H1 (cell line): Measurements from ENCODE around the gene NEURL1. TPM values are rescaled to one million over a fixed set of nuclear protein-coding genes. Genes with fewer than 3 reads are reported as not detected.

Experiments
- CTCF ChIA-PET: fragments of 300-600 bp; sonication (Branson Sonifier 250); formaldehyde crosslinking; loops from one replicate; lab custom pipeline; 2021; ENCODE audit not compliant: partially characterized antibody; lab: Charles Lee
- POLR2A ChIA-PET: fragments of 300-600 bp; sonication (Branson Sonifier 250); formaldehyde crosslinking; loops from one replicate; lab custom pipeline; 2021; ENCODE audit warnings: inconsistent platforms; ENCODE audit not compliant: partially characterized antibody; lab: Charles Lee
- DNase-seq, 2 experiments: peaks; one replicate each; pipeline versions ENCODE4 v3.0.0 to v3.0.0-alpha.2; 2010 to 2022; ENCODE audit warnings: low spot score in 2 of 2, low read depth in 1 of 2, mixed read lengths in 1 of 2
- FAIRE-seq: peaks from 2 replicates; lab custom pipeline; 2011; peaks lifted over from hg19 to GRCh38; lab: Jason Lieb, UNC
- H2AFZ ChIP-seq: 2 replicates; pipeline ENCODE4 v1.8.1; 2012; ENCODE audit warnings: low read length, inconsistent platforms
- H2AK5ac ChIP-seq: 2 replicates; pipeline ENCODE4 v1.6.1; 2013; ENCODE audit warnings: low read depth, low read length
- H2BK120ac ChIP-seq: replicated peaks from 2 replicates; pipeline ENCODE3; 2013; ENCODE audit warnings: low read depth, low read length, inconsistent platforms
- H2BK12ac ChIP-seq: 2 replicates; pipeline ENCODE4 v1.6.1; 2013; ENCODE audit warnings: low read depth, low read length
- H2BK15ac ChIP-seq: 2 replicates; pipeline ENCODE4 v1.6.1; 2013; ENCODE audit warnings: low read length
- H2BK20ac ChIP-seq: 2 replicates; pipeline ENCODE4 v1.6.1; 2013; ENCODE audit warnings: low read length
- H2BK5ac ChIP-seq: 2 replicates; pipeline ENCODE4 v1.6.1; 2013; ENCODE audit warnings: low read depth, low read length
- H3K14ac ChIP-seq: 2 replicates; pipeline ENCODE4 v1.6.1; 2013; ENCODE audit warnings: inconsistent platforms; ENCODE audit not compliant: insufficient read length
- H3K18ac ChIP-seq: 2 replicates; pipeline ENCODE4 v1.6.1; 2013; ENCODE audit warnings: low read length; ENCODE audit errors: extremely low read depth
- H3K23ac ChIP-seq: 2 replicates; pipeline ENCODE4 v1.6.1; 2013; ENCODE audit warnings: inconsistent platforms; ENCODE audit not compliant: insufficient read length
- H3K23me2 ChIP-seq: 2 replicates; pipeline ENCODE4 v1.6.1; 2013; ENCODE audit warnings: low read depth, low read length
- H3K27ac ChIP-seq: 2 replicates; pipeline ENCODE4 v1.6.1; 2011; ENCODE audit warnings: low read depth, low read length, inconsistent platforms
- H3K27me3 ChIP-seq, 4 experiments: replicated peaks in 1 of 4; 1 replicate in 1 of 4; 2 replicates in 3 of 4; pipeline versions ENCODE4 v1.6.1 to v1.8.1; 2011 to 2013; ENCODE audit warnings: low read length in 3 of 4, mild to moderate bottlenecking in 3 of 4, inconsistent platforms in 2 of 4, mixed read lengths in 2 of 4, moderate library complexity in 1 of 4; ENCODE audit not compliant: control insufficient read depth in 3 of 4, insufficient read depth in 3 of 4; ENCODE audit errors: extremely low read depth in 1 of 4
- H3K36me3 ChIP-seq, 4 experiments: 2 replicates each; pipeline versions ENCODE4 v1.6.1 to v1.8.1; 2011 to 2013; ENCODE audit warnings: mild to moderate bottlenecking in 4 of 4, low read length in 3 of 4, moderate library complexity in 2 of 4, control low read depth in 1 of 4, inconsistent platforms in 1 of 4; ENCODE audit not compliant: insufficient read depth in 4 of 4, control insufficient read depth in 2 of 4
- H3K4ac ChIP-seq: replicated peaks from 2 replicates; pipeline ENCODE3; 2013; ENCODE audit warnings: low read length, low read depth, mixed read lengths, inconsistent platforms; ENCODE audit not compliant: insufficient read length
- H3K4me1 ChIP-seq, 4 experiments: replicated peaks in 1 of 4; 1 replicate in 1 of 4; 2 replicates in 3 of 4; pipeline versions ENCODE4 v1.6.1 to v1.8.1; 2011 to 2013; ENCODE audit warnings: low read length in 3 of 4, inconsistent platforms in 2 of 4, mixed read lengths in 1 of 4; ENCODE audit not compliant: insufficient read depth in 4 of 4, control insufficient read depth in 3 of 4
- H3K4me2 ChIP-seq, 2 experiments: 2 replicates each; pipeline versions ENCODE4 v1.6.1 to v1.8.1; 2011 to 2013; ENCODE audit warnings: low read depth in 2 of 2, low read length in 2 of 2, control low read depth in 1 of 2, inconsistent platforms in 1 of 2, mild to moderate bottlenecking in 1 of 2; ENCODE audit not compliant: insufficient read depth in 1 of 2
- H3K4me3 ChIP-seq, 4 experiments: fragments of 200-600, 300-600 bp in 1 of 4; sonication (generic), shearing (Covaris generic), sonication (Bioruptor Twin) in 1 of 4; 2 replicates each; pipeline versions ENCODE4 v1.5.1 to v1.8.1; 2011 to 2016; ENCODE audit warnings: low read length in 4 of 4, low read depth in 3 of 4, control low read depth in 2 of 4, inconsistent platforms in 2 of 4, mild to moderate bottlenecking in 2 of 4, mixed read lengths in 1 of 4, moderate library complexity in 1 of 4; ENCODE audit not compliant: insufficient read depth in 2 of 4; ENCODE audit errors: extremely low read depth in 1 of 4
- H3K56ac ChIP-seq: replicated peaks from 2 replicates; pipeline ENCODE3; 2013; ENCODE audit warnings: low read depth, mild to moderate bottlenecking, mixed read lengths, low read length, inconsistent platforms; ENCODE audit not compliant: insufficient read length
- H3K79me1 ChIP-seq: 2 replicates; pipeline ENCODE4 v1.6.1; 2013; ENCODE audit warnings: low read depth, low read length, control low read depth
- H3K79me2 ChIP-seq, 2 experiments: 2 replicates each; pipeline versions ENCODE4 v1.6.1 to v1.8.1; 2012 to 2013; ENCODE audit warnings: low read length in 2 of 2, mild to moderate bottlenecking in 2 of 2, inconsistent platforms in 1 of 2; ENCODE audit not compliant: insufficient read depth in 2 of 2, control insufficient read depth in 1 of 2
- H3K9ac ChIP-seq, 4 experiments: replicated peaks in 1 of 4; 1 replicate in 1 of 4; 2 replicates in 3 of 4; pipeline versions ENCODE4 v1.6.1 to v1.8.1; 2011 to 2013; ENCODE audit warnings: low read depth in 3 of 4, low read length in 3 of 4, control low read depth in 2 of 4, mild to moderate bottlenecking in 2 of 4, moderate library complexity in 2 of 4, inconsistent platforms in 1 of 4; ENCODE audit errors: extremely low read depth in 1 of 4
- H3K9me3 ChIP-seq, 2 experiments: 2 replicates each; pipeline versions ENCODE4 v1.6.1 to v1.8.1; 2012 to 2013; ENCODE audit warnings: mild to moderate bottlenecking in 2 of 2, moderate library complexity in 2 of 2, control low read depth in 1 of 2, inconsistent platforms in 1 of 2, low read depth in 1 of 2, low read length in 1 of 2, mixed read lengths in 1 of 2; ENCODE audit not compliant: insufficient read depth in 2 of 2
- H4K20me1 ChIP-seq, 2 experiments: replicated peaks in 1 of 2; 2 replicates each; pipeline versions ENCODE3 to v1.8.1; 2011 to 2013; ENCODE audit warnings: inconsistent platforms in 2 of 2, low read length in 2 of 2, mild to moderate bottlenecking in 1 of 2; ENCODE audit not compliant: insufficient read depth in 2 of 2, control insufficient read depth in 1 of 2
- H4K5ac ChIP-seq: 2 replicates; pipeline ENCODE4 v1.6.1; 2013; ENCODE audit warnings: low read length, low read depth, mixed read lengths, inconsistent platforms; ENCODE audit not compliant: insufficient read length
- H4K8ac ChIP-seq: 2 replicates; pipeline ENCODE4 v1.8.0; 2013; ENCODE audit warnings: mild to moderate bottlenecking, moderate library complexity, low read length, inconsistent platforms; ENCODE audit not compliant: insufficient read depth; ENCODE audit errors: extremely low read depth
- H4K91ac ChIP-seq: replicated peaks from 2 replicates; pipeline ENCODE3; 2013; ENCODE audit warnings: low read length, mixed read lengths, inconsistent platforms; ENCODE audit not compliant: insufficient read length
- ASH2L ChIP-seq: fragments of 200-600, 300-600 bp; sonication (generic); IDR thresholded peaks from one replicate; pipeline ENCODE4 v1.7.1; 2017; ENCODE audit warnings: low read length
- BACH1 ChIP-seq: IDR thresholded peaks from 2 replicates; pipeline ENCODE4 v1.6.1; 2012; ENCODE audit warnings: low read length, improper control_type of control experiment
- BRCA1 ChIP-seq: IDR thresholded peaks from 2 replicates; pipeline ENCODE4 v1.6.1; 2012; ENCODE audit warnings: low read depth, low read length, improper control_type of control experiment
- GABPA ChIP-seq: IDR thresholded peaks from 2 replicates; pipeline ENCODE4 v1.6.1; 2011; ENCODE audit warnings: mild to moderate bottlenecking, low read length, moderate library complexity, borderline replicate concordance; ENCODE audit not compliant: insufficient read depth
- KDM4A ChIP-seq: IDR thresholded peaks from one replicate; pipeline ENCODE4 v1.7.1; 2012; ENCODE audit warnings: low read depth, mild to moderate bottlenecking, moderate library complexity, low read length, inconsistent platforms; ENCODE audit not compliant: severe bottlenecking
- RAD21 ChIP-seq, 2 experiments: IDR thresholded peaks in 1 of 2; conservative IDR thresholded peaks in 1 of 2; 2 replicates each; pipeline ENCODE4 v1.6.1; 2011; ENCODE audit warnings: low read depth in 2 of 2, low read length in 2 of 2, improper control_type of control experiment in 1 of 2, inconsistent platforms in 1 of 2, mild to moderate bottlenecking in 1 of 2, moderate library complexity in 1 of 2
- RFX5 ChIP-seq: IDR thresholded peaks from 2 replicates; pipeline ENCODE4 v1.6.1; 2011; ENCODE audit warnings: low read depth, low read length, improper control_type of control experiment, borderline replicate concordance
- SP2 ChIP-seq: IDR thresholded peaks from 2 replicates; pipeline ENCODE4 v1.6.1; 2012; ENCODE audit warnings: mild to moderate bottlenecking, low read length, inconsistent platforms
- TAF1 ChIP-seq: IDR thresholded peaks from 2 replicates; pipeline ENCODE4 v1.6.1; 2011; ENCODE audit warnings: mild to moderate bottlenecking, low read depth, low read length
- TEAD4 ChIP-seq: IDR thresholded peaks from 2 replicates; pipeline ENCODE4 v1.6.1; 2012; ENCODE audit warnings: low read depth, low read length, inconsistent platforms, mixed read lengths
- WGBS, 2 experiments: shearing (Covaris generic) in 1 of 2; methylation state at CpG; one replicate each; pipeline versions ENCODE4 v1.1.6 to v1.1.7; 2013 to 2015; ENCODE audit warnings: low lambda C conversion rate in 2 of 2, mixed read lengths in 2 of 2, inconsistent platforms in 1 of 2, low coverage in 1 of 2, missing lambda C conversion rate in 1 of 2; ENCODE audit not compliant: insufficient replicate concordance in 2 of 2, insufficient coverage in 1 of 2, insufficient read length in 1 of 2; ENCODE audit errors: extremely low coverage in 1 of 2, missing lambda C conversion rate in 1 of 2; 5-methylcytosine and 5-hydroxymethylcytosine counted together
- polyA plus RNA-seq, 7 experiments: library from polyadenylated mRNA; depleted of rRNA in 3 of 7; stranded (reverse) in 5 of 7; unstranded in 2 of 7; fragments of >200 nt in 5 of 7; fragments of 200-250 nt in 2 of 7; gene quantifications; 1 replicate in 5 of 7; 2 replicates in 1 of 7; 4 replicates in 1 of 7; pipeline versions ENCODE4 v1.2.1 to v1.2.3, GENCODE V29; 2011 to 2013; ENCODE audit warnings: missing spikeins in 2 of 7, mixed read lengths in 2 of 7
- total RNA-seq: library from RNA; stranded (reverse); fragmentation: NEBNext Ultra II Directional; extraction: Animal tissue kit (Norgen Biotek cat#: 25700); gene quantifications from 2 replicates; pipeline ENCODE4 v1.2.1, GENCODE V29; 2021
- TF ChIP-seq, protein P1 (sequence below): IDR thresholded peaks from 2 replicates; pipeline ENCODE4 v1.6.1; 2012; ENCODE audit warnings: low read length, inconsistent platforms

NEURL1 gene
- total and polyA plus RNA-seq, 2 of the 8 experiments (the other 6 are each of a cell fraction or from before 2014, with no cell fraction given): 0.54 to 0.58 TPM

GRCh38 chr10:103544657-103545310 is 51.3 kb downstream of the NEURL1 start:
- WGBS, 2 experiments: 82% methylated on average over 8 of the region's 8 CpGs; no CpG with 5 or more reads in 1 of the 2 experiments
- Histone ChIP-seq H2BK12ac (peak overlapping the region; percentile 55; the same call in 1 of the 2 replicates), H3K79me2 (no peaks in the 10 kb centered on the region), H3K79me1 (no peaks in the 10 kb centered on the region), H4K5ac (no peak overlapping the region), H3K23ac (no peak overlapping the region), H3K23me2 (no peaks in the 10 kb centered on the region; the same call in 1 of the 2 replicates), H3K14ac (no peak overlapping the region), H2BK15ac (no peak overlapping the region), H4K20me1 (no peaks in the 10 kb centered on the region), H2BK120ac (no peak overlapping the region), H2BK5ac (no peak overlapping the region), H4K91ac (no peak overlapping the region), H4K8ac (no peak overlapping the region), H3K27me3 (no peaks in the 10 kb centered on the region; a peak in 1 of 7 replicates), H3K56ac (no peak overlapping the region), H2AK5ac (no peak overlapping the region), H2AFZ (no peak overlapping the region), H3K9ac (no peak overlapping the region), H3K4me2 (no peak overlapping the region), H3K4ac (no peak overlapping the region), H3K18ac (no peak overlapping the region), H3K36me3 (no peaks in the 10 kb centered on the region), H2BK20ac (no peak overlapping the region), H3K4me1 (peaks cover 3 to 7% (median 4%) of the 10 kb centered on the region in 4 experiments; a peak in 5 of 7 replicates), H3K4me3 (no peak overlapping the region), H3K27ac (no peak overlapping the region), H3K9me3 (no peaks in the 10 kb centered on the region)
- no peak for DNase-seq
- CTCF ChIA-PET: interaction anchor here (0.8 to 2.5 kb wide), 10 partner anchors 9 to 54 kb away, joined by 3 to 10 read pairs (median 5); no protein-coding TSS in a partner anchor
- FAIRE-seq: no peak
- POLR2A ChIA-PET: no interaction called here
- TF ChIP-seq BRCA1 (no peak), TAF1 (no peak), SP2 (no peak), RAD21 (IDR thresholded peaks at IDR 0.05 in 1 of 2, conservative IDR thresholded peaks at IDR 0.05 in 1 of 2; ENCODE audit: low read depth in 2 of 2, low read length in 2 of 2) (no peak), GABPA (no peak), RFX5 (no peak), KDM4A (no peak), TEAD4 (no peak), BACH1 (no peak), ASH2L (no peak)
- TF ChIP-seq, protein P1, sequence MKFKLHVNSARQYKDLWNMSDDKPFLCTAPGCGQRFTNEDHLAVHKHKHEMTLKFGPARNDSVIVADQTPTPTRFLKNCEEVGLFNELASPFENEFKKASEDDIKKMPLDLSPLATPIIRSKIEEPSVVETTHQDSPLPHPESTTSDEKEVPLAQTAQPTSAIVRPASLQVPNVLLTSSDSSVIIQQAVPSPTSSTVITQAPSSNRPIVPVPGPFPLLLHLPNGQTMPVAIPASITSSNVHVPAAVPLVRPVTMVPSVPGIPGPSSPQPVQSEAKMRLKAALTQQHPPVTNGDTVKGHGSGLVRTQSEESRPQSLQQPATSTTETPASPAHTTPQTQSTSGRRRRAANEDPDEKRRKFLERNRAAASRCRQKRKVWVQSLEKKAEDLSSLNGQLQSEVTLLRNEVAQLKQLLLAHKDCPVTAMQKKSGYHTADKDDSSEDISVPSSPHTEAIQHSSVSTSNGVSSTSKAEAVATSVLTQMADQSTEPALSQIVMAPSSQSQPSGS: no peak
